Activated CD4-positive, alpha-beta T cell treated with anti-CD3 and anti-CD28 coated beads for 36 hours (primary cell): ENCODE results near the gene DOCK10. TPM values are rescaled to one million over a fixed set of nuclear protein-coding genes. Genes with fewer than 3 reads are reported as not detected.

Experiments used
- ATAC-seq: fragments of 200-7000 bp; cut with Tn5 transposase; one replicate; pipeline ENCODE4 v1.10.0; 2021; ENCODE audit warnings: mild to moderate bottlenecking, moderate library complexity
- CTCF ChIA-PET: fragments of 350-600 bp; sonication (Branson Sonifier 250); formaldehyde crosslinking; loops from one replicate; lab custom pipeline; 2021; ENCODE audit warnings: antibody characterized with exemption; lab: Charles Lee
- POLR2A ChIA-PET: fragments of 350-600 bp; sonication (Branson Sonifier 250); formaldehyde crosslinking; loops from one replicate; lab custom pipeline; 2021; ENCODE audit warnings: antibody characterized with exemption, inconsistent platforms; lab: Charles Lee
- DNase-seq: peaks from one replicate; pipeline ENCODE4 v3.0.0-alpha.2; 2020
- H3K27ac Mint-ChIP-seq: one replicate; pipeline ENCODE4 v1.8.0; 2021; ENCODE audit warnings: mixed read lengths
- H3K27me3 Mint-ChIP-seq: one replicate; pipeline ENCODE4 v1.8.0; 2021; ENCODE audit warnings: mixed read lengths
- H3K36me3 Mint-ChIP-seq: one replicate; pipeline ENCODE4 v1.8.0; 2021; ENCODE audit warnings: low read depth, mixed read lengths
- H3K4me1 Mint-ChIP-seq: one replicate; pipeline ENCODE4 v1.8.0; 2021; ENCODE audit warnings: mixed read lengths
- H3K4me3 Mint-ChIP-seq: one replicate; pipeline ENCODE4 v1.8.0; 2021; ENCODE audit warnings: mild to moderate bottlenecking, moderate library complexity, mixed read lengths
- H3K9me3 Mint-ChIP-seq: one replicate; pipeline ENCODE4 v1.8.0; 2021; ENCODE audit warnings: low read depth, mixed read lengths
- intact Hi-C, 2 experiments: fragments of 100-400 bp; cut with DNase I in 1 of 2; cut with micrococcal nuclease in 1 of 2; formaldehyde crosslinking; loops; one replicate each; pipeline versions ENCODE4 v1.14.2 to v1.15.1; 2022 to 2024; cut with DNase I, micrococcal nuclease
- total RNA-seq, 2 experiments: library from RNA; stranded (reverse); gene quantifications; one replicate each; pipeline ENCODE4 v1.2.3, GENCODE V29; 2021

Gene DOCK10
- total RNA-seq, 2 experiments from 2014 or later: 177 to 196 TPM

- peak; percentile 27 for ATAC-seq
Observed at GRCh38 chr2:225013425-225014365, 28.6 kb downstream of the DOCK10 start.

GRCh38 chr2:225011585-225011984, 30.7 kb downstream of the DOCK10 start:
- peaks cover 12% of the 10 kb centered on the region for H3K36me3 Mint-ChIP-seq
- no peak for ATAC-seq
- no peaks in the 10 kb centered on the region for H3K27me3 Mint-ChIP-seq
- no peaks in the 10 kb centered on the region for H3K9me3 Mint-ChIP-seq
- ChIA-PET POLR2A (no interaction called here), CTCF (interaction anchor here (1.0 to 7.6 kb wide), 6 partner anchors 8 to 84 kb away, joined by 3 to 33 read pairs (median 5); no protein-coding TSS in a partner anchor)
- H3K4me3 Mint-ChIP-seq: no peak overlapping the region
- H3K27ac Mint-ChIP-seq: peak overlapping the region; percentile 95
- intact Hi-C loops: loop anchor here (1.0 to 2.0 kb wide), 4 partner anchors 15 to 86 kb away; no protein-coding TSS in a partner anchor
- DNase-seq: no peak
- H3K4me1 Mint-ChIP-seq: peaks cover 86% of the 10 kb centered on the region

More at GRCh38 chr2:225013425-225014365, 28.6 kb downstream of the DOCK10 start:
- CTCF ChIA-PET: interaction anchor here (0.7 to 7.6 kb wide), 3 partner anchors 12 to 127 kb away, joined by 3 to 33 read pairs (median 15); no protein-coding TSS in a partner anchor
- H3K9me3 Mint-ChIP-seq: no peaks in the 10 kb centered on the region
- intact Hi-C loops: loop anchor here in 1 of 2 experiments (1.0 kb wide), 1 partner anchor 9 kb away; no protein-coding TSS in a partner anchor
- no peaks in the 10 kb centered on the region for H3K27me3 Mint-ChIP-seq
- peaks cover 78% of the 10 kb centered on the region for H3K4me1 Mint-ChIP-seq
- peak overlapping the region; percentile 39 for H3K27ac Mint-ChIP-seq
- peaks cover 9% of the 10 kb centered on the region for H3K36me3 Mint-ChIP-seq
- peak; percentile 31 for DNase-seq
- H3K4me3 Mint-ChIP-seq: no peak overlapping the region
- POLR2A ChIA-PET: interaction anchor here (0.7 kb wide), 1 partner anchor 31 kb away, joined by 3 read pairs; no protein-coding TSS in a partner anchor

- Mint-ChIP-seq H3K27ac (peak overlapping the region; percentile 95), H3K36me3 (peaks cover 19% of the 10 kb centered on the region), H3K4me3 (peak overlapping the region; percentile 59), H3K4me1 (peaks cover 92% of the 10 kb centered on the region), H3K27me3 (no peaks in the 10 kb centered on the region), H3K9me3 (no peaks in the 10 kb centered on the region)
- peak; percentile 79 for ATAC-seq
- POLR2A ChIA-PET: interaction anchor here (0.7 kb wide), 1 partner anchor 36 kb away, joined by 4 read pairs; no protein-coding TSS in a partner anchor
- CTCF ChIA-PET: interaction anchor here (1.0 to 7.6 kb wide), 7 partner anchors 9 to 83 kb away, joined by 3 to 33 read pairs (median 5); no protein-coding TSS in a partner anchor
- no peak for DNase-seq
- intact Hi-C loops: loop anchor here (1.0 to 2.0 kb wide), 4 partner anchors 16 to 86 kb away; no protein-coding TSS in a partner anchor
Observed at GRCh38 chr2:225010804-225011203, 31.5 kb downstream of the DOCK10 start.

- Mint-ChIP-seq H3K36me3 (peaks cover 24% of the 10 kb centered on the region), H3K27ac (peak overlapping the region; percentile 72), H3K27me3 (no peaks in the 10 kb centered on the region), H3K9me3 (no peaks in the 10 kb centered on the region), H3K4me3 (no peak overlapping the region), H3K4me1 (peaks cover 92% of the 10 kb centered on the region)
- POLR2A ChIA-PET: interaction anchor here (1.0 kb wide), 1 partner anchor 82 kb away, joined by 3 read pairs; no protein-coding TSS in a partner anchor
- intact Hi-C loops: loop anchor here (1.0 to 10.0 kb wide), 6 partner anchors 17 to 655 kb away; no protein-coding TSS in a partner anchor
- CTCF ChIA-PET: interaction anchor here (0.6 to 7.6 kb wide), 13 partner anchors 11 to 231 kb away, joined by 3 to 33 read pairs (median 4); no protein-coding TSS in a partner anchor
- no peak for ATAC-seq
- no peak for DNase-seq
Observed at GRCh38 chr2:225009768-225010167, 32.5 kb downstream of the DOCK10 start.

- Mint-ChIP-seq H3K4me1 (peaks cover 93% of the 10 kb centered on the region), H3K27me3 (no peaks in the 10 kb centered on the region), H3K27ac (peak overlapping the region; percentile 70), H3K9me3 (no peaks in the 10 kb centered on the region), H3K4me3 (no peak overlapping the region), H3K36me3 (peaks cover 26% of the 10 kb centered on the region)
- ATAC-seq: no peak
- intact Hi-C loops: loop anchor here (10.0 kb wide), 3 partner anchors 204 to 654 kb away; no protein-coding TSS in a partner anchor
- ChIA-PET POLR2A (interaction anchor here (1.0 kb wide), 1 partner anchor 81 kb away, joined by 3 read pairs; no protein-coding TSS in a partner anchor), CTCF (interaction anchor here (0.6 to 7.6 kb wide), 18 partner anchors 12 to 230 kb away, joined by 3 to 33 read pairs (median 3); no protein-coding TSS in a partner anchor)
- peak; percentile 43 for DNase-seq
Observed at GRCh38 chr2:225008935-225009334, 33.3 kb downstream of the DOCK10 start.

- Mint-ChIP-seq H3K27ac (peak overlapping the region; percentile 70), H3K4me3 (no peak overlapping the region), H3K36me3 (peaks cover 27% of the 10 kb centered on the region), H3K9me3 (no peaks in the 10 kb centered on the region), H3K27me3 (no peaks in the 10 kb centered on the region), H3K4me1 (peaks cover 94% of the 10 kb centered on the region)
- ChIA-PET POLR2A (no interaction called here), CTCF (interaction anchor here (0.5 to 2.2 kb wide), 11 partner anchors 14 to 199 kb away, joined by 3 to 6 read pairs (median 3); no protein-coding TSS in a partner anchor)
- ATAC-seq (no peak), DNase-seq (no peak)
- intact Hi-C loops: loop anchor here (10.0 kb wide), 3 partner anchors 204 to 654 kb away; no protein-coding TSS in a partner anchor
Observed at GRCh38 chr2:225008179-225008856, 34.0 kb downstream of the DOCK10 start.

GRCh38 chr2:225006730-225007129, 35.5 kb downstream of the DOCK10 start:
- intact Hi-C loops: loop anchor here (10.0 kb wide), 3 partner anchors 202 to 652 kb away; no protein-coding TSS in a partner anchor
- Mint-ChIP-seq H3K36me3 (peaks cover 33% of the 10 kb centered on the region), H3K4me1 (peaks cover 95% of the 10 kb centered on the region), H3K27ac (peak overlapping the region; percentile 49), H3K9me3 (no peaks in the 10 kb centered on the region), H3K27me3 (no peaks in the 10 kb centered on the region), H3K4me3 (no peak overlapping the region)
- ChIA-PET POLR2A (no interaction called here), CTCF (interaction anchor here (0.8 to 1.7 kb wide), 3 partner anchors 69 to 228 kb away, joined by 3 to 5 read pairs (median 3); no protein-coding TSS in a partner anchor)
- ATAC-seq (peak; percentile 33), DNase-seq (no peak)

- intact Hi-C loops: loop anchor here (5.0 to 10.0 kb wide), 4 partner anchors 197 to 650 kb away; no protein-coding TSS in a partner anchor
- H3K4me1 Mint-ChIP-seq: peaks cover 90% of the 10 kb centered on the region
- no peak for DNase-seq
- peaks cover 34% of the 10 kb centered on the region for H3K36me3 Mint-ChIP-seq
- ATAC-seq: no peak
- H3K27ac Mint-ChIP-seq: peak overlapping the region; percentile 80
- ChIA-PET CTCF (interaction anchor here (0.7 to 1.4 kb wide), 5 partner anchors 14 to 181 kb away, joined by 3 to 8 read pairs (median 5); no protein-coding TSS in a partner anchor), POLR2A (no interaction called here)
- H3K27me3 Mint-ChIP-seq: no peaks in the 10 kb centered on the region
- no peak overlapping the region for H3K4me3 Mint-ChIP-seq
- no peaks in the 10 kb centered on the region for H3K9me3 Mint-ChIP-seq
Observed at GRCh38 chr2:225004597-225004996, 37.7 kb downstream of the DOCK10 start.

GRCh38 chr2:225002656-225003045, 39.6 kb downstream of the DOCK10 start:
- DNase-seq (peak; percentile 57), ATAC-seq (peak; percentile 64)
- Mint-ChIP-seq H3K4me3 (no peak overlapping the region), H3K36me3 (peaks cover 36% of the 10 kb centered on the region), H3K4me1 (peaks cover 86% of the 10 kb centered on the region), H3K27ac (peak overlapping the region; percentile 83), H3K27me3 (no peaks in the 10 kb centered on the region), H3K9me3 (no peaks in the 10 kb centered on the region)
- POLR2A ChIA-PET: interaction anchor here (0.7 to 1.1 kb wide), 2 partner anchors 41 to 74 kb away, joined by 3 read pairs; no protein-coding TSS in a partner anchor
- CTCF ChIA-PET: interaction anchor here (0.6 to 3.0 kb wide), 24 partner anchors 9 to 180 kb away, joined by 3 to 35 read pairs (median 4); no protein-coding TSS in a partner anchor
- intact Hi-C loops: loop anchor here (1.0 to 10.0 kb wide), 11 partner anchors 58 to 658 kb away; no protein-coding TSS in a partner anchor
